ENCODE measurements around the gene CCDC149.

CCDC149 gene

GRCh38 chr4:24877868-24878635 lies 34.8 kb downstream of the CCDC149 start:
- no peak for DNase-seq

- DNase-seq, result no peak
Measured at GRCh38 chr4:24876431-24876830, 36.4 kb downstream of the CCDC149 start.

GRCh38 chr4:24872720-24873119 lies 40.1 kb downstream of the CCDC149 start:
- no peak for DNase-seq

GRCh38 chr4:24871210-24871609 lies 41.6 kb downstream of the CCDC149 start:
- no peak for DNase-seq

- no peak for DNase-seq
Measured at GRCh38 chr4:24867766-24868296, 45.0 kb downstream of the CCDC149 start.

- no peak for DNase-seq
Measured at GRCh38 chr4:24867251-24867650, 45.6 kb downstream of the CCDC149 start.

- DNase-seq, result no peak
Measured at GRCh38 chr4:24865401-24865800, 47.4 kb downstream of the CCDC149 start.

- no peak for DNase-seq
Measured at GRCh38 chr4:24863799-24864198, 49.0 kb downstream of the CCDC149 start.

- no peak for DNase-seq
Measured at GRCh38 chr4:24862073-24862751, 50.6 kb downstream of the CCDC149 start.

GRCh38 chr4:24858550-24858949 lies 54.3 kb downstream of the CCDC149 start:
- no peak for DNase-seq

- no peak for DNase-seq
Measured at GRCh38 chr4:24858026-24858425, 54.8 kb downstream of the CCDC149 start.

GRCh38 chr4:24856586-24856985 lies 56.3 kb downstream of the CCDC149 start:
- no peak for DNase-seq

GRCh38 chr4:24855741-24856140 lies 57.1 kb downstream of the CCDC149 start:
- no peak for DNase-seq

- no peak for DNase-seq
Measured at GRCh38 chr4:24853142-24853541, 59.7 kb downstream of the CCDC149 start.

GRCh38 chr4:24850674-24851073 lies 62.2 kb downstream of the CCDC149 start:
- DNase-seq, result no peak

- no peak for DNase-seq
Measured at GRCh38 chr4:24849756-24850155, 63.1 kb downstream of the CCDC149 start.

- DNase-seq, result no peak
Measured at GRCh38 chr4:24849351-24849750, 63.5 kb downstream of the CCDC149 start.

- no peak for DNase-seq
Measured at GRCh38 chr4:24846716-24847115, 66.1 kb downstream of the CCDC149 start.

- DNase-seq, result no peak
Measured at GRCh38 chr4:24845902-24846301, 66.9 kb downstream of the CCDC149 start.

- no peak for DNase-seq
Measured at GRCh38 chr4:24845132-24845531, 67.7 kb downstream of the CCDC149 start.

- no peak for DNase-seq
Measured at GRCh38 chr4:24843096-24843495, 69.7 kb downstream of the CCDC149 start.

- DNase-seq, result no peak
Measured at GRCh38 chr4:24842356-24842755, 70.5 kb downstream of the CCDC149 start.

GRCh38 chr4:24840826-24841543 lies 71.9 kb downstream of the CCDC149 start:
- no peak for DNase-seq

GRCh38 chr4:24840362-24840761 lies 72.5 kb downstream of the CCDC149 start:
- no peak for DNase-seq
